Measurements from ENCODE around the gene CRTC3. TPM values are rescaled to one million over a fixed set of nuclear protein-coding genes. Genes with fewer than 3 reads are reported as not detected.
"Not testable (repeated sequence)": the region's sequence is repeated elsewhere in the genome, so short reads cannot be mapped to it uniquely, and the experiment has no call there.

The CRTC3 gene
- total RNA-seq, 1 donor from 2014 or later, result 52.0 TPM

GRCh38 chr15:90650117-90650955, 120.6 kb downstream of the CRTC3 start:
- no peak for DNase-seq (ENCODE audit: low spot score)

GRCh38 chr15:90650956-90651689, 121.4 kb downstream of the CRTC3 start:
- DNase-seq (ENCODE audit: low spot score), result no peak

DNA sequence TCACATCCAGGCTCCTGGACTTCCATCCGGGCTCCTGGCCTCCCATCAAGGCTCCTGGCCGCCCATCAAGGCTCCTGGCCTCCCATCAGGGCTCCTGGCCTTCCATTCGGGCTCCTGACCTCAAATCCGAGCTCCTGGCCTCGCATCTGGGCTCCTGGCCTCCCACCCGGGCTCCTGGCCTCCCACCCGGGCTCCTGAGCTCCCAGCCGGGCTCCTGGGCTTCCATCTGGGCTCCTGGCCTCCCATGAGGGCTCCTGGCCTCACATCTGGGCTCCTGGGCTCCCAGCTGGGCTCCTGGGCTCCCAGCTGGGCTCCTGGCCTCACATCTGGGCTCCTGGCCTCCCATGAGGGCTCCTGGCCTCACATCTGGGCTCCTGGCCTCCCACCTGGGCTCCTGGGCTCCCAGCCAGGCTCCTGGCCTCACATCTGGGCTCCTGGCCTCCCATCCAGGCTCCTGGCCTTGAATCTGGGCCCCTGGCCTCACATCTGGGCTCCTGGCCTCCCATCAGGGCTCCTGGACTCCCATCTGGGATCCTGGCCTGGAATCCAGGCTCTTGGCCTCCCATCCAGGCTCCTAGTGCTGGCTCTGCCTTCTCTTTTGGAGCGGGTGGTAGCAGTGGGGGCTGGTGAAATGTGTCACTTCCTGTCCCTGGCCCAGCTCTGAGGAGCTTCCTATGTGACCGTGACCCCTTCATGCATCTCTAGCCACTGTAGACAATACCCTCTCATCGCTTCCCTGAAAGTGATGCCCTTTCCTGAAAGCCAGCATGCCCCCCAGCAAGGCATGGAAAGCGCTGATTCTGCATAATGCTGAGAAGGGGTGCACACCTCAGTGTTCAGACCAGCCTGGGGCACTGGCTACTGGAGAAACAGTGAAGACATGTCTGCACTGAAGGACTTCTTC, 124.8 kb downstream of the CRTC3 start:
- no peak for DNase-seq (ENCODE audit: low spot score)

DNA sequence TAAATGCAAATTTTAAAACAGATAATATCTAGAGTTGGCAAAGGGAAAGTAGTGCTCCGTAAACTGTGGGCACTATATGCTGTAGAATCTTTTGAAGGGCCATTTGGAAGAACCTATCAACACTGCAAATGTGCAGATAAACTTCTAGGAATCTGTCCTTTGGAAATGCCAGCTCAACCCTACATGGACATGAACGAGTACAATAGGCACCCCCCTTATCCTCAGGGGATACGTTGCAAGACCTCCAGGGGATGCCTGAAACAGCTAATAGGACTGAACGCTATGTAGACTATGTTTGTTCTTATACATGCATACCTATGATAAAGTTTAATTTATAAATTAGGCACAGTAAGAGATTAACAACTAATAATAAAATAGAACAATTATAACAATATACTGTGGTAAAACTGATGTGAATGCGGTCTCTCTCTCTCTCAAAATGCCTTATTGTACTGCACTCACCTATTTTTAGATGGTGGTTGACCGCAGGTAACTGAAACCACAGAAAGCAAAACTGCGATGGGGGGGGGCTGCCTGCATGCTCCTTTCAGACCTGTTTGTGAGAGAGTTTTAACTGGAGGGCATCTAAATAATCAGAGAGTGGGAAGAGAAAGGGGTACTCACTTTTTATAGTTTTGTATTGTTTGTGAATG, 127.9 kb downstream of the CRTC3 start:
- DNase-seq (ENCODE audit: low spot score), result not testable (repeated sequence)

DNA sequence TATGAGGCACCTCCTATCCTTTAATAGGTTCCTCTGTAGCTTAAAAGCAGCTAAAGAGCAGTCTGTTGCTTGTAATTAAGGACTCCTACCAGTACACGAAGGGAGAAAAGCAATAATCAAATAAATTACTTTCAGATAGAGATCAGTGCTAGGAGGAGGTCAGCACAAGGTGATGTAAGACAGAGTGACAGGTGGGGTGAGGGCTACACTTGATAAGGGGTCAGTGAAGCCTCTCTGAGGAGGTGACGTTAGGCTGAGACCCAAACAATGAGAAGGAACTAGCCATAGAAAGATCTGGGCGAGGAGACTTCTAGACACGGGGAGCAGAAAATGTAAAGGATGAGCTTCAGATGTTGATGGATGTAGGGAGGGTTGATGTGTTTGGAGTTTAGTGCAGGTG, 129.8 kb downstream of the CRTC3 start:
- DNase-seq (ENCODE audit: low spot score), result no peak

DNA sequence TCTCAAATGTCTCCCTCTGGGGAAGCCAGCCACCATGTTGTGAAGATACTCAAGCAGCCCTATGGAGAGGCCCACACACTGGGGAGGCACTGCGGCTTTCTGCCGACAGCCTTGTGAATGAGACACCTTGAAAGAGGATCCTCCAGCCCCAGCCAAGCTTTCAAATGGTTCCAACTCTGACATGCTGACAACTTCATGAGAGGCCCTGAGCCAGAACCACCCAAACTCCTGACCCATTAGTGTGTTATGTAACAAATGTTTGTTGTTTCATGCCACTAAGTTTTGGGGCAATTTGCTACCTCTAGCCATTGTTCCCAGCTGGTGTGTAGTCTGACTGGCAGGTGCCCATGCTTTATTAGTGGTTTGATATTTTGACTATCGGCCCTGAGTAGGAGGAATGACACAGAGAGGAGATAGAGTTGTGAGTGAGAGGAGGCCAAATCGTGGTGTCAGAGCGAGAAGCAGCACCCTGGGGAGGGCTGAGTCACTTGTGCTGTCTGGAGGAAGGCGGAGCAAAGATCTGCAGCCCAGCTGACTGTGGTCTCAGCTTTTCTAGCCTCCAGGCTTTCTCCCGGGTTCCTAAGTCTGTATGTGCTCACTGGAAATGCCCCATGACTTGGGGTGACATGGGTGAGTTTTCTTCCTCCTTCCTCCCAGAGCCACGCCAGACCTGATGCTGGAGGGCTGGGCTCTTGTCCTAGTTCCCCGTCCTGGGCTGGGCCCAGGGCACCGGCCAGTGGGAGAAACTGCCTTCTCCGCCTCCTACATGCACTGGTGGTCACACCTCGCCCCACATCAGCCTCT, 130.7 kb downstream of the CRTC3 start:
- peak; percentile 47 for DNase-seq (ENCODE audit: low spot score)

DNA sequence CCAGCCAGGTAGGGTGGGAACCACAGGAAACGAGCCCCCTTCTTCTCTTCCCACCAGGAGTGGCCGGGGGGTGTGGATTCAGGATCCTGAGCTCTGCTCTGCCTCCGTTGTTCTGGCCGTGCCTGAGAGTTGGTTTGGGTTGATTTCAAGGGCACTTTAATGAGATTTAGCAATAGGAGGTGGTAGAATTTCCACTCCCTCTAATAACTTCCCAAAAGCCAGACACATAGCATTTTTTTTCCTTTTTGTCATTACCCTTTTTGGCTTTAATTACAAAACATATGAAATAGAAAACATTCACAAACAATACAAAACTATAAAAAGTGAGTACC, 131.2 kb downstream of the CRTC3 start:
- DNase-seq (ENCODE audit: low spot score), result not testable (repeated sequence)

GRCh38 chr15:90664081-90664461, 134.3 kb downstream of the CRTC3 start:
- DNase-seq (ENCODE audit: low spot score), result not testable (repeated sequence)

DNA sequence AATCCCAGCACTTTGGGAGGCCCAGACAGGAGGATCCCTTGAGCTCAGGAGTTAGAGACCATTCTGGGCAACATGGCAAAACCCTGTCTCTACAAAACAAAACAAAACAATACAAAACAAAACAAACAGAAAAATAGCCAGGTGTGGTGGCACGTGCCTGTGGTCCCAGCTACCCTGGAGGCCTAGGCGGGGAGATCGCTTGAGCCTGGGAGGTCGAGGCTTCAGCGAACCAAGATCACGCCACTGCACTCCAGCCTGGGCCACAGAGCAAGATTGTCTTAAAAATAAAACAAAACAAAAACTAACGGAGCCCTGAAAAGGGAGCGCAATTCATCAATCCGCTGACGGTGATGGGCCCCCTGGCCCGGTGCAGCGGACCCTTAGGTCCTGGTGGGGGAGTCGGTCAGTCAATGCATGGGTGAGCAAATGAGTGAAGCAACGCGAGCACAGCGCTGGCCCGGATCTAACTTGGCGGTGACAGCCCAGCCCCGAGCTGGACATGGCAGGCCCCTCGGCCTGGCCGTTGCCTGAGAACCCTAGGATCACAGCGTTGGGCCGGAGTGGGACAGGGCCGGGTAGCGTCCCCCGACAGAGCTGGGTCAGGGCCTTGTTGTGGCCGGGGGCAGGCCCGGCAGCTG, 135.0 kb downstream of the CRTC3 start:
- no peak for DNase-seq (ENCODE audit: low spot score)

GRCh38 chr15:90665288-90666134, 135.8 kb downstream of the CRTC3 start:
- peak; percentile 59 for DNase-seq (ENCODE audit: low spot score)

DNA sequence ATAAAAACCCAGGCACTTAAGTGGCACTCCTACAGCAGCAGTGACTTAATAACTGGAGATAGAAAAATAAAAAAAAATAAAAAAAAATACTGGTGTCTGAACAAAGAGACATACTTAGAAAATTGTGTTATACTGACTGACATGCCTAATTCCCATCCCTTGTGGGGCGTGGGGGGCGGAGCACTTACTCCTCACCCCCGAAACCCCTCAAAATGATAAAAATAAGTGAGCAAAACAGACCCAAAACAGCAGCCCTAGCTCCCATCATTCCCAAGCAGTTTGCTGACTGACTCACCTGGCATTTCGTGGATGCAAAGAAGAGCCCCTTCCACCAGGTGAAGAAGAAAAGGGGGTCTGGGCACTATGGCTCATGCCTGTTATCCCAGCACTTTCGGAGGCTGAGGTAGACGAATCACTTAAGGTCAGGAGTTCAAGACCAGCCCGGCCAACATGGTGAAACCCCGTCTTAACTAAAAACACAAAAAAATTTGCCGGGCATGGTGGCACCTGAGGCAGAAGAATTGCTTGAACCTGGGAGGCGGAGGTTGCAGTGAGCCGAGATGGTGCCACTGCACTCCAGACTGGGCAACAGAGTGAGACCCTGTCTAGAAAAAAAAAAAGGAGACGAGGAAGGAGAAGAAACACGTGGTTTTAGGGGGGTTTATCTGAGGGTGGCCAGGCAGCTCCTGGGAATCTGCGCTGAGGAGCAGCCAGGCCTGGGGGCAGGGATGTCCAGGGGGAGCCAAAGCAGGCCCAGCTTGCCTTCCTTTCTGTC, 136.6 kb downstream of the CRTC3 start:
- no peak for DNase-seq (ENCODE audit: low spot score)

DNA sequence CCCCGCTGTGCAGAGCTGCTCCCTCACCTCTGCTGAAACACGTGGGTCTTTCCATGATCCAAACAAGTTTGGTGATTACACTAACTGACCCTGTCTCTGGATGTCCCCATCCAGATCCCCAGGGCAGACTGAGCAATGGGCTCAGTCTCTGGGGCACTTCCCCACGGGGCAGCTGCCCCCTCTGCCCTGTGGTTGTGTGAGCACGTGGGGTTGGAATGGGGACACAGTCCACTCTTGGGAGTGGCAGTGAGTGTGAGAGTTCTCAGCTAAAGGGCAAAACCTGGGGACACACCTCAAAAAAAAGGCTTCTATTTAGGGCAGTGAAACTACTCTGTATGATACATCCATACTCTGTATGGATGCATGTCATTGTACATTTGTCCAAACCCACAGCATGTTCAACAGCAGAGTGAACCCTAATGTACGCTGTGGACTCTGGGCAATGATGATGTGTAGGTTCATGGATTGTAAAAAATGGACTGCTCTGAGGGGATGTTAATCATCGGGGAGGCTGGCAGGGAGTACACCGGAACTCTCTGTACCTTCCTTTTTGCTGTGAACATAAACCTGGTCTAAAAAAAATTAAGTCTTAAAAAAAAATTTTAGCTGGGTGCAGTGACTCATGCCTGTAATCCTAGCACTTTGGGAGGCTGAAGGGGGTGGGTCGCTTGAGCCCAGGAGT, 137.5 kb downstream of the CRTC3 start:
- no peak for DNase-seq (ENCODE audit: low spot score)

DNA sequence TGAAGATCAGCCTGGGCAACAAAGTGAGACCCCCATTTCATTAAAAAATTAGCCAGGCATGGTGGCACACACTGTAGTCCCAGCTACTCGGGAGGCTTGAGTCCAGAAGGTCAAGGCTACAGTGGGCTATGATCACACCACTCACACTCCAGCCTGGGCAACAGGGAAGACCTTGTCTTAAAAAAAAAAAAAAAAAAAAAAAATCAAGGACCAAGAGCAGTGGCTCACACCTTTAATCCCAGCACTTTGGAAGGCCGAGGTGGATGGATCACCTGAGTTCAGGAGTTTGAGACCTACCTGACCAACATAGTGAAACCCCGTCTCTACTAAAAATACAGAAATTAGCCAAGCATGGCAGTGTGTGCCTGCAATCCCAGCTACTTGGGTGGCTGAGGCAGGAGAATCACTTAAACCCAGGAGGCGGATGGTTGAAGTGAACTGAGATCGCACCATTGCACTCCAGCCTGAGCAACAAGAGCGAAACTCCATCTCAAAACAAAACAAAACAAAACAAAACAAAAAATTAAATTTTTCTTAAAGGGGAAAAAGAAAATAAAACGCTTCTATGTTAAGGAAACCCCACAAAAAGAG, 138.1 kb downstream of the CRTC3 start:
- not testable (repeated sequence) for DNase-seq (ENCODE audit: low spot score)

GRCh38 chr15:90670631-90671030, 140.9 kb downstream of the CRTC3 start:
- not testable (repeated sequence) for DNase-seq (ENCODE audit: low spot score)

DNA sequence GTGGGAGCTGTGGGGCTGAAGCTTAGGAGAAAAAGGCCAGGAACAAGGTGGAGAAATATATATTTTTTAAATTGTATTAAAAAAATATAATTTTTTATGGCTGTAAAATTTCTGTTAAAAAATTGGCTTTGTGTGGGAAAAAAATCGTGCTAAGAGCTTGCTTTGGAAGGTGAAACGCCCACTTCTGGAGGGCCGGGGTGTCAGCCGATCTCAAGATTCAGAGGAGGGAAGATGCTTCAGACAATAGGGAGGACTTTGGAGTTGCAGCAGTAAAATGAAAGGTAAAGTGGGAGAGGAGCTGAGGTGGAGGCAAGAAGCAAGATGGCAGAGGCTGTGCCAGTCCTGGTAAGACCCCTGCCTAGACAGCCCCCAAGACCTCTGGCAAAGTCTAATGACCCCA, 141.5 kb downstream of the CRTC3 start:
- no peak for DNase-seq (ENCODE audit: low spot score)

GRCh38 chr15:90673357-90673756, 143.6 kb downstream of the CRTC3 start:
- not testable (repeated sequence) for DNase-seq (ENCODE audit: low spot score)

GRCh38 chr15:90674476-90674875, 144.8 kb downstream of the CRTC3 start:
- DNase-seq (ENCODE audit: low spot score), result no peak

DNA sequence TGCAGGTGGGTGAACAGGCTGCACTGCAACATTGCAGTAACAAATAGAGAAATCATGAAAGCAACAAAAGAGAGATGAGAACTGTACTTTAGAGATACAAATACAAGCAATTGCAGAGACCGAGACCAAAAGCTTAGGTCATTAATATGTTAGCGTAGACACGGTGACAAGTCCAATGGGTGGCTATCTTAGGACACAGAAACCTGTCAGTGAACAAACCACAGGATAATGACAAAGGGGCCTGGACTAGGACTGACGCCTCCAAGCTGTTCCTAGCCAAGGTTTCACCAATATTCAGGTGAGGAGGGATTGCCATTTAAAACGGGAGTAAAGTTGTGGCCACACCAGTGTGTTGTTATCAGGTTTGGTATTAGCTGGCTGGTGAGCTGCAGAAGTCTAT, 145.7 kb downstream of the CRTC3 start:
- no peak for DNase-seq (ENCODE audit: low spot score)
